Mammary epithelial cell (primary cell): Measurements from ENCODE around the gene HLCS.

Experiments used
- CTCF ChIP-seq, 2 donors: IDR thresholded peaks in 1 of 2; conservative IDR thresholded peaks in 1 of 2; 2 replicates each; pipeline ENCODE4 v1.5.1; 2011 to 2012; ENCODE audit warnings: inconsistent platforms in 2 of 2, low read length in 2 of 2, mild to moderate bottlenecking in 2 of 2, control low read depth in 1 of 2, low read depth in 1 of 2; ENCODE audit not compliant: insufficient read depth in 1 of 2; ENCODE audit errors: extremely low read depth in 1 of 2
- EZH2 ChIP-seq: IDR thresholded peaks from 2 replicates; pipeline ENCODE4 v1.6.1; 2012; ENCODE audit warnings: low read length, inconsistent platforms, borderline replicate concordance

GRCh38 chr21:36759348-36760083, 207.0 kb downstream of the HLCS start:
- no peak for TF ChIP-seq CTCF (conservative IDR thresholded peaks at IDR 0.05 in 1 of 2, IDR thresholded peaks at IDR 0.05 in 1 of 2; ENCODE audit: extremely low read depth in 1 of 2, insufficient read depth in 1 of 2, low read depth in 1 of 2, low read length in 2 of 2)
- no peak for TF ChIP-seq EZH2
